SIG-M5 treated with dmso at 0.1 percent for 504 hours (cell line): ENCODE data around the gene SPIN1.

Experiments
- DNase-seq: peaks from one replicate; lab custom pipeline; 2025; ENCODE audit not compliant: unreplicated experiment; lab: John Stamatoyannopoulos, UW

The SPIN1 gene

DNA sequence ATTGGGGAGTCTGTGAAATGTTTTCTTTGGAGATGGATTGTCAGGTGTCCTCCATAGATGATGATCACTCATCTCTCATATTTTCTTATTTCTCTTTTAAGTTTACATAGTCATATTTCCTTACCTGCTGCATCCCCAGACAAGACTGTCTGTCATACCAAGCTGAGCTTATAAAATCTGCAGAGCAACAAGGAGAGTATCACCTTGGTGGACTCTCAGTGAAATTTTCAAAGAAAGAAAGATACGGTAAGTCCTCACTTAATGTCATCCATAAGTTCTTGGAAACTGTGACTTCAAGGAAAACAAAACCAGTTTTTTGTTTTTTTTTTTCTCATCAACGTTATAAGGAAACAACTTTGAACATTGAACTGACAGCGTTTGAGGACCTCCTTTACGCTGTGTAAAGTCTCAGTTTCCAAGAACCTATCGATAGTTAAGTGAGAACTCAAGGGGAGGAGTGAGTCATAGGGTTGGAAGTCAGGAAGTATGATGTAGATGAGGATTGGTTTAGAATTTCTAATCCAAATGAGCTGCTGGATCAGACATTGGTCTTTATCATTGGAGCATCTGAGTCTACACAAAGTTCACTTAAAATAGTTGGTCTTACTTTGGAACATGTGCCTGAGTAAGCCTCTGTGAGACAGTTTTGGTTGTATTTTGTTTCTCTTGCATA lies 45.5 kb downstream of the SPIN1 start:
- no peak for DNase-seq

DNA sequence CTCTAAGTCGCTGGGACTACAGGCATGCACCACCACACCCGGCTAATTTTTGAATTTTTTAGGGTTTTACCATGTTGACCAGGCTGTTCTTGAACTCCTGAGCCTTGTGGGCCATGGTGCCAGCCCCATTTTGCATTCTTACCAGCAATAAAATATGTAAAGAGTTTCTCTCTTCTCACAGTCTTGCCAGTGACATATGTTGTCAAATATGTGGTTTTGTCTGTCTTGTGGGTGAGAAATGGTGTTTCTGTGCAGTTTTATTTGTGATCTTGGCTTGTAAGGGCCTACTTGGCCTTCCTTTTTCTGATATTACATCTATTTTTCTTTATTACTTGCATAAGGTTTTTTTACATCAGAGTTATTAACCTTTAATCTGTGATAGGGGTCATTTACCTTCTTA lies 47.1 kb downstream of the SPIN1 start:
- no peak for DNase-seq

GRCh38 chr9:88436379-88436778 lies 48.1 kb downstream of the SPIN1 start:
- DNase-seq = no peak

DNA sequence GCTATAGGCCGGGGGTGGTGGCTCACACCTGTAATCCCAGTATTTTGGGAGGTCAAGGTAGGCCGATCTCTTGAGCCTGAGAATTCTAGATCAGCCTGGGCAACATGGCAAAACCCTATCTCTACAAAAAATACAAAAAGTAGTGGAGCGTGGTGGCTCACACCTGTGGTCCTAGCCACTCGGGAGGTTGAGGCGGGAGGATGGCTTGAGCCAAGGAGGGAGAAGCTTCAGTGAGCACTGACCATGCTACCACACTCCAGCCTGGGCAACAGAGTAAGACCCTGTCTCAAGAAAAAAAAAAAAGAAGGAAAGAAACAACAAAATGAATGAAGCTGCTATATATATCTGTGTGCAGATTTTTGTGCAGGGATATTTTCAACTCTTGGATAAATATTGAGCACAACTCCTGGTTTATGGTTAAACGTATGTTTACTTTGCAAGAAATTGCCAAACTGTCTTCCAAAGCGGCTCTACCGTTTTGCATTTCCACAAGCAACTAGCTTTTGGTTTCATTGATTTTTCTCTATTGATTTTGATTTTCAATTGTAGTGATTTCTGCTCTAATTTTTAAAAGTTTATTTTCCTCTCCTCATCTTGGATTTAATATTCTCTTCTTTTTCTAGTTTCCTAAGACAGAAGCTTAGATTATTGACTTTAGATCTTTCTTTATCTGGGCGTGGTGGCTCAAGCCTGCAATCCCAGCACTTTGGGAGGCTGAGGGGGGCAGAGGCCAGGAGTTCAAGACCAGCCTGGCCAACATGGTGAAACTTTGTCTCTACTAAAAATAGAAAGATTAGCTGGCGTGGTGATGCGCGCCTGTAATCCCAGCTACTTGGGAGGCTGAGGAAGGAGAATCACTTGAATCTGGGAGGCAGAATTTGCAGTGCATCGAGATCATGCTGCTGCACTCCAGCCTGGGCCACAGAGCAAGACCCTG lies 49.2 kb downstream of the SPIN1 start:
- DNase-seq = no peak

DNA sequence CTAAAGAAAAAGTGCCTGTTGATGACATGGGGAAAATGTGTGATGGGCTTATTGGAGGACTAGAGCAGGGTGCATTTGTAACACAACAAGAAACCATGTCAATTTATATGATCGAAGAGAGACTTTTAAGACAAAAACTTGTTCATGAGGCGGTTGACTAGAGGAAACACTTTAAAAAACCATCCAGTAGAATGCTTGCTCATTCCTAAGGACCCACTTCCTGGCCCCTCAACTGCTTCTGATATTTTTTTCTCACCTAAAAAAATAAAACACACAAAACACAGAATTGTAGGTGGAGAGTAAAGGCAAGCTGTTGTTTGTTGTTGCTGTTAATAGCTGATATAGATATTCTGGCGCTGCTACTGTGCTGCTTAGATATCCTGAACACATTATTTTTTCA lies 50.6 kb downstream of the SPIN1 start:
- DNase-seq = no peak

- no peak for DNase-seq
Observed at GRCh38 chr9:88441301-88442007, 53.2 kb downstream of the SPIN1 start.

DNA sequence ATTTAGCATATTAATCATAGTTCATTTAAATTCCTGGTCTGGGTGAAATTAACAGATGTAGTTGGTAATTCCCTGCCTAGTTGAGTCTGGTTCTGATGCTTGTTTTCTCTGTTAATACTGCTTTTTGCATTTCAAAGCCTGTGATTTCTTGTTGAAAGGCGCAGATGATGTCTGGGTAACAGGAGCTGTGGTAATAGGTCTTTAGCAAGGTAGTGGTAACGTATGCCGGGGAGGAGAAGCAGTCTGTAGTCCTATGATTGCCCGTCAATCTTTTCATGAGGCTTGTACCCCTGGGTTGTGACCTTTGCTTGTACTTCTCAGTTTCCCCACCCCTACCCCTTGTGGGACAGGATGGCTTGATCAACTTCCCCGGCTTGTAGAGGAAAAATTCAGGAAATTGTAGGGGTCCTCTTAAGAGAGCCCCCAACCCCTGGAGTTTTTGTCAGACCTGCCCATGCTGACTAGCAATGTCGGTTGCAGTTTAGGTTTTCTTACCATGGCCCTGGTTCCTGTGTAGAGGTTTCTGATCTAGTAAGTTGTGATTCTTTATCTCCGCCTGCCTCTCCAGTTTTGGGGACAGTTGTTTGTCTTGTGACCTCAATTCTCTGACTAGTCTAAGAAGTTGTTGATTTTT lies 55.4 kb downstream of the SPIN1 start:
- DNase-seq = no peak

DNA sequence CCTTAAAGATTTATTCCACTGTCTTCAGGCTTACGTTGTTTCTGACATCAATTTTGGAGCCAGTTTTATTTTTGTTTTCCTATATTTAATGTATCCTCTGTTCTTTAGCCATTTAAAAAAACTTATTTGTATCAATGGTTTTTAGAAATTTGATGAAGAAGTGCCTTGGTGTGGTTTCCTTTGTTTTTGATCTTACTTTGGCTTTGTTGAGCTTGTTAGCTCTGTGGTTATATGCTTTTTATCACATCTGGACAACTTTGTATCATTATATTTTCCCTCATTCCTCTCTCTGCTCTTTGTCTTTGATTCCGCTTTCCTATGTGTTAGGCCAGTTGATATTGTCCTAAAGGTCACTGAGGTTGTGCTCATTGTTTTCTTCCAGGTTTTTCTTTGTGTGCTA lies 58.5 kb downstream of the SPIN1 start:
- no peak for DNase-seq

DNA sequence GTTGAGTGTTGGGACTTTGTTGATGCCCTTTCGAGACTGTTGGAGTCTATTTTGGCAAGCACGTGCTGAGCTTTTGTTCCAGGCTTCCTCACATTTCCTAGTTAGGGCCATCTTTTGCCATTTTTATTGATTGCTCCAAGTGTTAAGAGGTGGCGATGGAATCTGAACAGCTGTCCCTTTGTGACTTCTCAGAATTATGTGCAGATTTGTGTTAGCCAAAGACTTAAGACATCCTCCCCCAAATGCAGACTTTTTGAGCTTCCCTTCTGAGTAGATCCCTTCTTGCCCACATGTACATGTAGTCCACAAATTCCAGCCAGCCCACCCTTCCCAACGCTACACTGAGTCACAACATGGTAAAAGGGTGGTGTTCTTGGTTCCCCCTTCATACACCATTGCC lies 59.2 kb downstream of the SPIN1 start:
- DNase-seq = no peak

GRCh38 chr9:88451160-88451559 lies 62.9 kb downstream of the SPIN1 start:
- DNase-seq = no peak

- no peak for DNase-seq
Observed at GRCh38 chr9:88458716-88459465, 70.6 kb downstream of the SPIN1 start.

DNA sequence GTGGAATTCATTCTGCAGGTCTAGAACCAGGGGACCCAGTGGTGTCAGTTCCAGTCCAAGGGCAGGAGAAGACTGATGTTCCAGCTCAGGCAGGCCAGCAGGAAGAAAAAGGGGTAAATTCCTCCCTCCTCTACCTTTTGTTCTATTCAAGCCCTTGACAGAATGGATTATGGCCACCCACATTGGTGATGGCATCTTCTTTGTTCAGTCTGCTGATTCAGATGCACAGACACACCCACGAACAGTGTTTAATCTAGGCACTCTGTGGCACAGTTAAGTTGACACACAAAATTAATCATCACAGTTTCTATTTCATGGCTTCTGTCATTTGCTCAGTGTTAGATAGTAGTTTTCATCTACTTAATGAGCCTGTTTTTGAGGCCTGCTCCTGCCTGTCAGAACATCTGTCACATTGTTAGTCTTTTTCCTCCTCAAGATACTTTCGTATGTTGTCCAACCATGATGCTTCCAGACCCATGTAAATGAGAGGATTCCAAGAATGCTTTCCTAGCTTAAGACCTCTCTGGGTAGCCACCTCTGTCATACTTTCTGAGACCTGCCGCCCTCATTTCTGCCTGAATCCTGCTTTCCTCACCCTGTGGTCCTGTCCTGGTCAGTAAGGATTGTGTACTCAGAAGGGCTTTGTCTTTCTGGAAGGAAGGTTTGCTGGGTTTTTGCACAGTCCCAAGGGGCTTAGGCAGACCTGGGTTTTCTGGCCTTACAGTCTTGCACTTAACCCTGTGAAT lies 72.5 kb downstream of the SPIN1 start:
- DNase-seq = no peak

- no peak for DNase-seq
Observed at GRCh38 chr9:88462191-88462590, 73.9 kb downstream of the SPIN1 start.

DNA sequence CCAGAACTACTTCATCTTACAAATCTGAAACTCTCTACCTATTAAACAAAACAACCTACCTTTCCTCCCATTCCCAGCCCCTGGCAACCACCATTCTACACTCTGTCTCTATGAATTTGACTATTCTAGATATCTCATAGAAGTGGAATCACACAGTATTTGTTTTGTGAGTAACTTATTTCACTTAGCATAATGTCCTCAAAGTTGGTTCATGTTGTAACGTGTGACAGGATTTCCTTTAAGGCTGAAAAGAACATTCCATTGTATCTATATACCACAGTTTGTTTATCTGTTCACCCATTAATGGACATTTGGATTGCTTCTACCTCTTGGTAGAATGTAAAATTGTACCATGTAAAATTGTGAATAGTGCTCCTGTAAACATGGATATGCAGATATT lies 76.6 kb downstream of the SPIN1 start:
- DNase-seq = no peak

GRCh38 chr9:88468226-88468625 lies 80.0 kb downstream of the SPIN1 start:
- DNase-seq = no peak

DNA sequence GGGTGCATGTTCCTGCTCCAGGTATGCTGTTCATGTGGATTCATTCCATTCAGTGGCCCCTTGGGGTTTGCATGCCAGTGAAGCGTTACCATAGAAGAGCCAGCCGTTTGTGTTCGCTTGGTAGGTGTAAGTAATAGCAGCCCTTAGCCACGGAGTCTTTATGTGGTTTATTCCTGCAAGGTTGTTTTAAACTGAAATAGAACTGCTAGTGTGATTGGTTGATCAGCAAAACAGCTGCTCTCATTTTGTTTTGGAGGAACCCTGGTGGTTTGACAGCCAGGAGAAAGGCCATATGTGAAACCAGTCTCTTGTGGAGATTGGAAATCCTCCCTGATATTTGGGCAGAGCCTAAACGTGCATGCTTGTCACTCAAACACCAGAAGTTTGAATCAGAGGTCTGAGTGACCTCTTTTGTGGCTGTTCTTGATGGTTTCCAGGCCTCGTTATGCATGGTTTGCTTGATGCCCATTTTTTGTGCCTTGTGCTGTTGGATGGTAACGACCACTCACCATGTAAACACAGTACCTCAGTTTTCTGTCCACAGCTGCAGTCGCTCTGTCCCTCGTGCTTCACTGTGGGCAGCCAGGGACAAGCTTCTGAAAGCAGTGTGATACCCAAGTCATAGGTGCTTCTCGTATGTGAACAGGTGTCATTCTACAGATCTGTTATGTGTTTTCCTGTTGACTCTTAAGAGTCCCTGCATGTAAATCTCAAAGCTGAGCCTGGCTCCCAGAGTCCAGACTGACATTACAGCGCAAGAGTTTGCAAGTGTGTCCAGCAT lies 88.4 kb downstream of the SPIN1 start:
- no peak for DNase-seq

- no peak for DNase-seq
Observed at GRCh38 chr9:88477300-88477751, 89.1 kb downstream of the SPIN1 start.

- DNase-seq = no peak
Observed at GRCh38 chr9:88478246-88478645, 90.0 kb downstream of the SPIN1 start.

GRCh38 chr9:88481933-88482332 lies 93.7 kb downstream of the SPIN1 start:
- no peak for DNase-seq
